Raji (cell line): ENCODE results near the gene SMG6.

ENCODE experiments used
- POLR2A ChIP-seq: IDR thresholded peaks from 2 replicates; pipeline ENCODE4 v1.6.1; 2011; ENCODE audit warnings: low read depth, low read length, control low read depth; ENCODE audit not compliant: insufficient read depth

Gene SMG6

DNA sequence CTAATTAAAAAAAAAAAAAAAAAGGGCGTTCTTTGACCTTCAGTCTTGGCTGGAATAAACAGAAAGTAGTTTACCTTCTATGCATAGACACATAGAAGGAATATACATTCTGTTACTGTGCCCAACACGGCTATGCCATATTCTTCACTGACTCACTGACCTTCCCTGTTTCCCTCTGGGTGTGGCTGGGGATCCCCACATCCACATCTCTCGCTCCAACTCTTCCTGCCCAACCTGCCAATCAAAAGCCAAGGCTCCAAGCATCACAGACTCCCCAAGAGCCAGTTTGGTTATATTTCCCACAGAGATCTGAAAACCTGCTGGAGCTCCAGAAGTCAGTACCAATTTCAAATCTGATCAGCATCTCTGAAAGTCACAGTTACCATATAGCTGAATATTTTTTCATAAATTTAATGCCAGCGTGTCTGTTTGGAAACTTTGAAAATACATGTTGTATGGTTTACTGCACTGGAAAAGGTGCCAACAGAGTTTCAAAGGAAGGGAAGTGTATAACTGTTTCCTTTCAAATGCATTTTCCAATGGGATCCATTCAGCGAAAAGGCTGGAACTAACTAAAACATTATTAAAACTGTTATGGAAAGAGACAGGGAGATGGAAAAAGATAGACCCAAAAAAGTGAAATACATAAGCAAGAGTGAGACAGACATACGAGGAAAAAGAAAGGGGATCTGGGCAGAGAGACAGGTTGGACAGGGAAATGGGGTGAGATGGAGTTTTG lies 91.8 kb downstream of the SMG6 start:
- TF ChIP-seq POLR2A = no peak

DNA sequence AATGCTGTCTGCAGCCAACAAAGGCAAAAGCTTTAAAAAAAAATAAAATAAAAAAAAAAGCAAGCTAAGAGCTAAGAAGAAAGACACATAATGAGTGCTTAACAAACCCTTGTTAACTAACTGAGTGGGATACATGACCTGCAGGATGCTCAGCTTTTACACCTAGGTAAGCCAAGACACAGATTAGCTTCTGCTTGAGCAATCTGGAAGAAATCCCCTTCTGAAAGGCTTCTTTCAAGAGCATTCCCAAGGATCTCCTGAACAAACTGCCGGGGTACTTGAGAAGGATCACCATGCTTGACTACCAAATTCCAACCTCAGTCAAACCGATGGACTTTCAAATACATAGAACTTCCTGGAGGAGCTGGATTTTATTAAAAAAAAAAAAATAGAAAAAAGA lies 92.9 kb downstream of the SMG6 start:
- no peak for TF ChIP-seq POLR2A

DNA sequence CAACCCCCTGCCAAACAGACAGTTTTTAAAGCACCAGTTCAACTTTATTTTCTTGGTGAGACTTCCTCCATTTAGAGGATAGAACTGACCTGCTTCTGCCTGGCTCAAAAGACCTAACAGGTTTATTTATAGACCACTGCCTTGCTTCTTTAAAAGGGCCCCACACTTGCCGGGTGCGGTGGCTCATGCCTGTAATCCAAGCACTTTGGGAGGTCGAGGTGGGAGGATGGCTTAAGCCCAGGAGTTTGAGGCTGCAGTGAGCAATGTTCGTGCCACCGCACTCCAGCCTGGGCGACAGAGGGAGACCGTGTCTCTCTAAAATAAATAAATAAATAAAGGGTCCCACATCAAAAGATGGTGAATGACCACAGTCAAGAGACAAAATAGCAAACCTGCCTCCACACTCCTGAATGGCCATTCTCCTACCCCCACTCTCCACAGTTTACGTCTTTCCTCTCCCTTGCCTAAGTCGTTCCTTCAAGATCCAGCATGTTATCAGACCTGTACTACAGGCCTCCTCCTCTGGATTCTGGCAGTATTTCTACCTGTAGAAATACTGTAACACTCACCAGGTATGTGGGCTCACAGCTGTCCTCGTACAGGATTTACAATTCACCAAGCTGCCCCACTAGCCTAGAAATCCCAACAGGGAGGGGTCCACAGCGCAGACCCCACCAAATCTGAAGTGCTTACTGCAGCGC lies 95.6 kb downstream of the SMG6 start:
- TF ChIP-seq POLR2A = no peak

DNA sequence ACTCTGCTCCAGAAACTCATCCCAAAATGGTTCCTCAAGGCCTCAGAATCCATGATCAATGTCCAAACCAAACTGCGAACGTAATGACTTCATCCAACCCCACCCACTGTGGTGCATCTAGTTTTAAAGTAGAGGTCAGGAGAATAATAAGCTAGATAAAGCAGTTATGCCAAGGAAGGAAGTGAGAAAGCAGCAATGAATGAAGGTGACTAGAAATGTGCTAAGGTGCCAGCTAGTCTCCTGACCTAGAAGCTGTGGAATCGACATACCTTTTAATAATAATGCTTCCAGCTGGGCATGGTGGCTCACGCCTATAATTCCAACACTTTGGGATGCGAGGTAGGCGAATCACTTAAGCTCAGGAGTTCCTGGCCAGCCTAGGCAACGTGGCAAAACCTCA lies 99.2 kb downstream of the SMG6 start:
- no peak for TF ChIP-seq POLR2A

DNA sequence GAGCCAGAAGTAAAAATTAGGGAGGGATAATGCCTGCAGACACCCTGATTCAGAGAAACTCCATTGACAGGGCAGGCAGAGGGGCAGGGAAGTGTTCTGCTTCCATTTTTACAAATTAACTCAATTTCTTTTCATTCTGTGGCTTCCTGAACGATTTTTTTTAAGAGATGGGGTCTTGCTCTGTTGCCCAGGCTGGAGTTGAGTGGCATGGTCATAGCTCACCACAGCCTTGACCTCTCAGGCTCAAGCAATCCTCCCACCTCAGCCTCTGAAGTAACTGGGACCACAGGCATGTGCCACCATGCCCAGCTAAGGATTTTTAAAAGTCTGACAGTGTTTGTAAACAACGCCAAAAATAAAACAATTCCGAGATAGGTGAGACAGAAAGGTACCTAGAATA lies 99.8 kb downstream of the SMG6 start:
- no peak for TF ChIP-seq POLR2A

DNA sequence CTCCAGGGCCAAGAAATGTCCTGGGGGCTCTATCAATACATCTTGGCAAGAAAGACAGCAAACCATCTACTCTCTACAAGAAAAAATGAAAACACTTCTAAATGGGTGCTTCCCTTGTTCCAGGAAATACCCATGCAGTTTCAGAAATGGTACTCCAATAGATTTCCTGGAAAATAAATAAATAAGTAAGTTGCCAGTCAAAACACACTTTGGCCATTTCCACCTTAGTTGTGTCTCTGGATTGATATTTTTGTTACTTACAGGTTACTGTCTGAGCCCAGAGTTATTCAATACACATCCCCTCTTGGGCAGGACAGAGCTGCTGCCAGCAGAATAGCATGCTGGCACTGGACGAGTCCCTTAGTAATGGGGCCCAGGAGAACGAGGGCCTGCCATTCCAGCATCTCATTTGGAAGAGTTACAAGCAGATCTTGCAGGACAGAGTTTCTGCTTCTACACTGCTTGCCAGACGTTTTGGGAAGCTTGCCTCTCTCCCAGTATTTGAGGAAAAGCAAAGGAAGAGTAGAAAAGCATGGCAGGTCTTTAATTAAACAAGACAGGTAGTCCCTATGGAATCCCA lies 100.5 kb downstream of the SMG6 start:
- no peak for TF ChIP-seq POLR2A

DNA sequence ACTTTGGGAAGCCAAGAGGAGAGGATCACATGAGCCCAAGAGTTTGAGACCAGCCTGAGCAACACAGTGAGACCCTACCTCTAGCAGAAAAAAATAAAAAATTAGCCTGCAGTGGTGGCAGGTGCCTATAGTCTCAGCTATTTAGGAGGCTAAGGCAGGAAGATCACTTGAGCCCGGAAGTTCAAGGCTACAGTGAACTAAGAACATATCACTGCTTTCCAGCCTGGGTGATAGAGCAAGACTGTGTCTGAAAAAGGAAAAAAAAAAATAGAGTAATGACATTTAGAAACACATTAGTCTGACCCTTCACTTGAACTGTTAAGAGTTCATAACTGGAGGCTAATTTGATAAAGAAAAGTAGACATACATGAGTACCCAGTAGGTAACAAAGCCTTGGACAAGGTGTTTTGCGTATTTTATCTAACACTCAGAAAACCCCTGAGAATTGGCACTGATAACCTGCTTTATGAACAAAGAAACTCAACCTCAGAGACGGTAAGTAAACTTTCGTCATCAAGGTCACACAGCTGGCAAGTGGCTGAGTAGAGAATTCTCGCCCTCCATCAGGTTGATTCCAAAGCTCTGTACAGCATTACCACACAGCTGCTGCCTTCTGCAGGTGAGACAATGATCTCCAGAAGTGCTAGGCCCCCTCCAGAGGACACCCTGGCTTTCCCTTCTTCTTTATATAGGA lies 101.1 kb downstream of the SMG6 start:
- TF ChIP-seq POLR2A = no peak

DNA sequence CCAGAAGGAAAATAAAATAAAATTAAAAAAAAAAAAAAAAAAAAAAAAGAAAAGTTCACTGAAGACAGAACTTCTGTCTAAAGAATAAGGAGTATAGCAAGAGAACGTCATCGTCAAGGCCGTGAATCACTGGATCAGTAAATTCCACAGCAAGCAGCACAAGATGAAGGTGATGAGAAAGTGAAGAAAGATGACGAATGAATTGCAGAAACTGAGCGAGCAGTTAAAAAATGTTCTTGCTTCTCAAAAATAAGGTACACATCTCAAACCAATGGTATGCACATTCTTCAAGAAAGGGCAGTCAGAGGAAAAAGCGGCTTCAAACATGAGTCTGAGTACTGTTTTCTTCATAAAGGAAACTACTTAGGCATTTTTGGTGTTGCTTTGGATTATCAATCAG lies 104.7 kb downstream of the SMG6 start:
- TF ChIP-seq POLR2A = no peak

DNA sequence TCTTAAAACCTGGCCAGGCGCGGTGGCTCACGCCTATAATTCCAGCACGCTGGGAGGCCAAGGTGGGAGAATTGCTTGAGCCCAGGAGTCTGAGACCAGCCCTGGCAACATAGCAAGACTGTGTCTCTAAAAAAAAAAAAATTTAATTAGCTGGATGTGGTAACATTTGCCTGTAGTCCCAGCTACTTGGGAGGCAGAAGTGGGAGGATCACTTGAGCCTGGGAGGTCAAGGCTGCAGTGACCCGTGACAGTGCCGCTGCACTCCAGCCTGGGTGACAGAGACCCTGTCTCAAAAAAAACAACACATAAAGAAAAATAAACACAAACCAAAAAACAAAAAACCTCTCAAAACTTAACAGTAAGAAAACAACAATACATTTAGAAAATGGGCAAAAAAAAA lies 106.3 kb downstream of the SMG6 start:
- no peak for TF ChIP-seq POLR2A

DNA sequence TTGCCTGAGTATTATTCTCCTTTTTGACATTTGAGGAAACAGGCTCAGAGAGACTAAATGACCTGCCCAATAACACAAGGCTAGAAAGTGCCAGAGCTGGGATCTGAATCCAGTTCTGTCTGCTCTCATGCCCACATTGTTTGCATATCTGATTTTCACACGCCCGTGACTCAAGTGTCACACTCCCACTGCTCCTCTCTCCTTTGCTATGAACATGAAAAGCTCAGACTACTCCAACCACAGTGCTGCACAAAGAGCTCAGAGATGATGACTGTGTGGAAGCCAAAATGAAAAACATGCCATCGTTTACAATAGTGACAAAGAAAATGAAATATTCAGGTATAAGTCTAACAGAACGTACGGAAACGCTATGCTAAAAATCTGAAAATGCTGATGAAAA lies 107.9 kb downstream of the SMG6 start:
- no peak for TF ChIP-seq POLR2A

DNA sequence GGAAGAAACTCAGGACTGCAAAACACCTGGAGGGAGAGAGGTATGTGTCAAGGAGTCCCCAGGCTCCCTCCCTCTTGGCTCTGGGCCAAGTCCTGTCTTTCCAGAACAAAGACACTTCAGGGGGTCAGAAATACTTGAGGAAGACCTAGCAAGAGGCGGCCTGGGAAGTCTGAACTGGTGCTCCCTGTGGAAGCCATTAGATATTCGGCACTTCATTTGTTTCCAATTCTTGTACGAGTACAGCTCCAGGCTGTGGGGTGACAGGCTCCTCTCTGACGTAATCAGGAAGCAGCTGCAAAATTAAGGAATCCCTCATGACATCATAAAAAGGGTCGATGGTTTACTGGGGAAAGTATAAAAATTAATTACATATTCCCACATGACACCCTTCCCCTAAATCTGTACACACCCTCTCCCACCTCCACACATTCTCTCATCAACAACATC lies 108.7 kb downstream of the SMG6 start:
- no peak for TF ChIP-seq POLR2A

DNA sequence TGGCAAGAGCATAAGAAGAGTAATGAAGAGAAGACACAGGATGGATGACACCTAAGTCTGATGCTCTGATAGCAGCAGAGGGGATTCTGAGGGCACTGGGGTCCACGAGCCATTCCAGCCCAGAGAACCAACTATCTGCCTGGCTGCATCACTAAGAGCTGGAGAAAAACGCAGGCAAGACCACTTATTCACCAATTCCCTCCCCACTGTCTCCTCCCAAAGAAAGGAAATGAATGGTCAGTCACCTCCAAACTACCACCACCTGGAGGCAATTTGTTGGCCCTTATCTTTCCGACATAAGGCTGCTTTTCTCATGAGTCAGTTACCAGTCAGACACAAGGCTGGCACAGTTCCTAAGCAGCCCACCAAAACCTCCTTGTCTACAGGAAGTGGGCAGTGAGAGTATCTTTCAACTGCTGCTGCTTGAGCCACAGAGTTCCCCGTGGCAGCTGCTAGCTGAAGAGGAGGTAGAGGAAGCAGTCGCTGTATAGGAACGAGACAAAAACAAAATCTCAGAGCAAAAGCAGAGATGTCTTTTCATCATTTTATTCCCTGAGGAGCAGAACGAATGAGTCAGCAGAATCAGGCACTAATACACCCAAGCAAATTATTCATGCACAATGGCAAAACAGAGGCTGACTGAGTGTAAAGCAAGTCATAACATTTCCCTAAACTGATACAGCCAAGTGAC lies 111.1 kb downstream of the SMG6 start:
- no peak for TF ChIP-seq POLR2A

DNA sequence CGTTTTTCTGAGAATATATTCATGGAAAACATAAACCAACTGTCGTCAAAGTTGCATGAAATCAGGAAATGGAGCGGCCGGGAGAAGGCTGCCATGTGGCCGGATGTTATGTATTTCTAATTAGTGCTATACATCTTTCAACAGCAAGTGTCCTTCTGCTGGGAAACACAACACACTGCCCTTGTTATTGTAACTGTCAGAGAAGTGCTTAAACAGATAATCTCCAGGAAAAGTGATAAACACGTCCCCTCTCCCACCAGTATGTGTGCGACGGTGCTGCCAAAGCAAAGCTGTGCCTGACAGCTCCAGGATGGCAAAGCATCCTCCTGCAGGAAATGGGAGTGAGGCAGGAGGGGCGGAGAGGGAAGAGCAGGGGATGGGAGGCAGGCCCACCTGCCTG lies 111.8 kb downstream of the SMG6 start:
- no peak for TF ChIP-seq POLR2A

DNA sequence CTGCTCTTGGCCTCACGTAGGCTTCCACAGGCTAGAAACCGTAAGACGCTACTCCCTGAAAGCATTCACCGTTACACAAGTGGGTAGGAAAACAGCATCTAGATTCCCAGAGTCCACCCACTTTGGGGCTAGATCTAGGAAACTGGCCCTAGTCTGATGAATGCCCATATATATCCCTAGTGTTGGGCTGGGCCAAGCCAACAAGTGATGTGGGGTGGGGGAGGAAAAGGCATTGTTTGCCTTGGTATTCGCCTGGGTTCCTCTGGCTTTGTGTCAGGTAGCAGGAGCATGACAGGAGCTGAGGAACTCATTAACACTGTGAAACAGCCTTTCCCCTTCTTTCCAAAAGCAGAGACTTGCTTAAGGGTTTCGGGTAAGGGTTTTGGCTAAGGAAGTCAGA lies 112.4 kb downstream of the SMG6 start:
- TF ChIP-seq POLR2A = no peak

DNA sequence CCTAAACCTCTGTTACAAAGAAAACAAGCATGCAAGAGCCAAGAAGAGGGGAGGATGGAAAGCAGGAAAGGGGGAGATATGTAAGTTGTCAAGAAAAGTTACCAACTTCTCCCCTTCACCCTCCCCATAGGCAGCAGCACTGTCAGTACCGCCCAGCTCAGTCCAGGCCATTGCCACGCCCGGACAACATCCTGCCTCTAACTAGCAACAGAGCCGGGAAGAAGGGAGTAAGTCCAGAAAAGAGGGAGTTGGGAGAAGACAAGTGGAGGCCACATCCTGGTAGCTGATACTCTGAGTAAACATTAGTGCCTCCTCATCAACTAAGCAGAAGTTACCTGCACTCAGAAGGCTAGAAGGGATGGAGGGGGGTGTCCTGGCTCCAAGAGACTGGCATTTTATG lies 113.6 kb downstream of the SMG6 start:
- TF ChIP-seq POLR2A = no peak
